ENCODE measurements around the gene COLEC11.
"Not testable (repeated sequence)": the region's sequence is repeated elsewhere in the genome, so short reads cannot be mapped to it uniquely, and the experiment has no call there.

Gene COLEC11

GRCh38 chr2:3594493-3595281, at the start of gene COLEC11:
TSS of gene COLEC11 (plus strand) at chr2:3595112. CDS start at chr2:3604341, 9,229 bp downstream.
- FAIRE-seq = no peak

GRCh38 chr2:3545788-3546478, 49.0 kb upstream of the COLEC11 start:
- FAIRE-seq = no peak

- no peak for FAIRE-seq
These were observed 47.0 kb upstream of the COLEC11 start for GRCh38 chr2:3547915-3548314.

- FAIRE-seq = no peak
These were observed 41.0 kb upstream of the COLEC11 start for GRCh38 chr2:3553946-3554345.

GRCh38 chr2:3557639-3558204, 37.2 kb upstream of the COLEC11 start:
- no peak for FAIRE-seq

GRCh38 chr2:3558205-3559014, 36.5 kb upstream of the COLEC11 start, which contains the start of gene RNASEH1:
TSS of gene RNASEH1 (minus strand) at chr2:3558333. CDS start at chr2:3558260, 73 bp downstream.
- peak; percentile 36 for FAIRE-seq

- no peak for FAIRE-seq
These were observed 31.4 kb upstream of the COLEC11 start for GRCh38 chr2:3563521-3563976.

- no peak for FAIRE-seq
These were observed 29.8 kb upstream of the COLEC11 start for GRCh38 chr2:3565117-3565516.

GRCh38 chr2:3566806-3567205, 28.1 kb upstream of the COLEC11 start:
- no peak for FAIRE-seq

GRCh38 chr2:3569656-3570055, 25.3 kb upstream of the COLEC11 start:
- not testable (repeated sequence) for FAIRE-seq

GRCh38 chr2:3571284-3571683, 23.6 kb upstream of the COLEC11 start:
- FAIRE-seq = no peak

GRCh38 chr2:3572620-3573019, 22.3 kb upstream of the COLEC11 start:
- no peak for FAIRE-seq

- FAIRE-seq = no peak
These were observed 20.8 kb upstream of the COLEC11 start for GRCh38 chr2:3574155-3574554.

- FAIRE-seq = no peak
These were observed 19.2 kb upstream of the COLEC11 start for GRCh38 chr2:3575534-3576262.

GRCh38 chr2:3576263-3576630, 18.7 kb upstream of the COLEC11 start:
- FAIRE-seq = not testable (repeated sequence)

- FAIRE-seq = no peak
These were observed 15.9 kb upstream of the COLEC11 start for GRCh38 chr2:3578987-3579386.

GRCh38 chr2:3580449-3580848, 14.5 kb upstream of the COLEC11 start:
- FAIRE-seq = no peak

GRCh38 chr2:3581367-3582262, 13.3 kb upstream of the COLEC11 start:
- FAIRE-seq = no peak

GRCh38 chr2:3584076-3584475, 10.8 kb upstream of the COLEC11 start:
- FAIRE-seq = no peak

- no peak for FAIRE-seq
These were observed 10.2 kb upstream of the COLEC11 start for GRCh38 chr2:3584608-3585260.
